GM12878 (cell line): ENCODE results near the gene RAB30. TPM values are rescaled to one million over a fixed set of nuclear protein-coding genes. Genes with fewer than 3 reads are reported as not detected.
A peak's percentile ranks its signal among the peaks of the same experiment; 100 is the strongest.

ENCODE experiments used
- BMI1 ChIP-seq: fragments of 450-650 bp; IDR thresholded peaks from 2 replicates; pipeline ENCODE4 v1.6.1; 2016; ENCODE audit warnings: mild to moderate bottlenecking, moderate library complexity, borderline replicate concordance
- CBX5 ChIP-seq: sonication (generic); IDR thresholded peaks from 2 replicates; pipeline ENCODE4 v1.6.1; 2016; ENCODE audit warnings: low read depth, moderate library complexity, mild to moderate bottlenecking, inconsistent platforms
- DPF2 ChIP-seq: fragments of 450-650 bp; IDR thresholded peaks from 2 replicates; pipeline ENCODE4 v1.6.1; 2017; ENCODE audit warnings: mild to moderate bottlenecking
- GABPA ChIP-seq: IDR thresholded peaks from 2 replicates; pipeline ENCODE4 v1.6.1; 2014; ENCODE audit warnings: antibody characterized with exemption, low read depth, mild to moderate bottlenecking, inconsistent platforms
- IKZF1 ChIP-seq: fragments of 450-650 bp; conservative IDR thresholded peaks from 2 replicates; pipeline ENCODE4 v1.6.1; 2017; ENCODE audit warnings: antibody characterized with exemption, mild to moderate bottlenecking
- IKZF2 ChIP-seq, 2 experiments: fragments of 450-650 bp; IDR thresholded peaks; 2 replicates each; pipeline ENCODE4 v1.6.1; 2017; ENCODE audit warnings: mild to moderate bottlenecking in 2 of 2, moderate library complexity in 2 of 2
- KLF5 ChIP-seq: fragments of 450-650 bp; IDR thresholded peaks from 2 replicates; pipeline ENCODE4 v1.6.1; 2014; ENCODE audit warnings: mild to moderate bottlenecking; ENCODE audit not compliant: partially characterized antibody
- LARP7 ChIP-seq: fragments of 450-650 bp; IDR thresholded peaks from 2 replicates; pipeline ENCODE4 v1.6.1; 2017; ENCODE audit warnings: mild to moderate bottlenecking
- MTA2 ChIP-seq: fragments of 450-650 bp; IDR thresholded peaks from 2 replicates; pipeline ENCODE4 v1.6.1; 2016; ENCODE audit warnings: low read depth, mild to moderate bottlenecking, moderate library complexity
- NBN ChIP-seq: fragments of 450-650 bp; IDR thresholded peaks from 2 replicates; pipeline ENCODE4 v1.6.1; 2016
- PML ChIP-seq: IDR thresholded peaks from 2 replicates; pipeline ENCODE4 v1.6.1; 2012; ENCODE audit warnings: low read length, inconsistent platforms
- POU2F2 ChIP-seq: IDR thresholded peaks from 3 replicates; pipeline ENCODE4 v1.6.1; 2011; ENCODE audit warnings: low read depth, mild to moderate bottlenecking, low read length, borderline replicate concordance
- RAD51 ChIP-seq: fragments of 450-650 bp; IDR thresholded peaks from 2 replicates; pipeline ENCODE4 v1.6.1; 2016; ENCODE audit warnings: moderate library complexity, mild to moderate bottlenecking, inconsistent platforms
- RUNX3 ChIP-seq: IDR thresholded peaks from 2 replicates; pipeline ENCODE4 v1.6.1; 2012; ENCODE audit warnings: low read length, inconsistent platforms
- SP1 ChIP-seq: IDR thresholded peaks from one replicate; pipeline ENCODE4 v1.6.1; 2011; ENCODE audit warnings: low read depth, low read length
- TBL1XR1 ChIP-seq: IDR thresholded peaks from 2 replicates; pipeline ENCODE4 v1.6.1; 2012; ENCODE audit warnings: low read depth, low read length, improper control_type of control experiment
- TCF12 ChIP-seq: IDR thresholded peaks from 2 replicates; pipeline ENCODE4 v1.6.1; 2011; ENCODE audit warnings: low read depth, mild to moderate bottlenecking, low read length
- polyA plus RNA-seq, 11 experiments: library from polyadenylated mRNA; depleted of rRNA in 4 of 11; unstranded in 6 of 11; stranded (reverse) in 5 of 11; fragments of >200 nt; fragmentation: Nextera tagmentation in 4 of 11; fragmentation: Illumina TruSeq in 1 of 11; extraction: Ambion mirVana in 4 of 11; extraction: Trizol in 1 of 11; gene quantifications; 1 replicate in 1 of 11; 2 replicates in 10 of 11; pipeline versions ENCODE4 v1.2.1 to v1.2.3, GENCODE V29; 2011 to 2016; ENCODE audit warnings: inconsistent platforms in 2 of 11, missing spikeins in 2 of 11, low read depth in 1 of 11
- total RNA-seq, 4 experiments: library from RNA; depleted of rRNA in 3 of 4; stranded (reverse); fragments of >200 nt in 3 of 4; fragmentation: Illumina TruSeq in 1 of 4; extraction: Trizol in 1 of 4; gene quantifications; 2 replicates each; pipeline versions ENCODE4 v1.2.1 to v1.2.3, GENCODE V29; 2013 to 2021
- TF ChIP-seq, protein P1 (sequence below): fragments of 450-650 bp; IDR thresholded peaks from 2 replicates; pipeline ENCODE4 v1.6.1; 2017; ENCODE audit warnings: mild to moderate bottlenecking, moderate library complexity
- TF ChIP-seq, protein P2 (sequence below): fragments of 450-650 bp; IDR thresholded peaks from 2 replicates; pipeline ENCODE4 v1.6.1; 2017; ENCODE audit warnings: mild to moderate bottlenecking, low read depth, inconsistent platforms; ENCODE audit not compliant: poor library complexity, severe bottlenecking
- TF ChIP-seq, protein P3 (sequence below): IDR thresholded peaks from 2 replicates; pipeline ENCODE4 v1.6.1; 2011; ENCODE audit warnings: low read depth, mild to moderate bottlenecking, low read length, moderate library complexity, borderline replicate concordance; ENCODE audit errors: extremely low read depth

Gene RAB30
- total and polyA plus RNA-seq, 10 of the 15 experiments (the other 5 are each of a cell fraction or from before 2014, with no cell fraction given) = 9.8 to 26.7 (median 19.2) TPM

DNA sequence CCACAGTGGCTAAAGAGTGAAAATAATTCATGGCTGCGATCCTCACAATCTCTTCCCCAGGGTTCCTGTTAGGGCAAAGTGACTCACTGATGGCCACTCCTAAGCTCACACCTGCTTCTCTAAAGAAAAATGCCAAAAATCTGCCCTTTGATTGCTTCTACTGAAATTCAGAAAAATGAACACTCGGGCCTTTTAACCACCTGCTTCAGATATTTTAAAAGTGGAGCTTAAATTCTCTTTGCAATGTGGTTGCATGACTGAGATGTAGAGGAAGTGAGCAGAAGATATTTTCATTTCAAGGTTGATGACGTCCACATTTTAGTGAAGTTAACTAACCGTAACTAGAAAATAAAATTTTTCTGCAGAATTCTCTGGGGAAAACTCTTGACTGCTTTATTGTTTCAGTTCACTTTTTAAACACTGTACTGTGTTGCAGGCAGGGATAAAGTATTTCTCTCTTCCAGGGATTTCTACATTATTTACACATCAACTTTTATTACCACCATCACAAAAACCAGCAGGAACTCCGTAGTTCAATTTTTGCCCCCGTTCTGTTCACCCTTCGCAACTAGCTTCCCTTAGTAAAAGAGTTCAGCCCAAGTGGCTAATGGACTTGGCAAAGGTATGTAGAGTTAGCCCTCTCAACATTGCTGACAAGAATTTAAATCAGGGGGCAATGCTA lies 8.5 kb downstream of the RAB30 start (continued):
- TF ChIP-seq, protein P1, sequence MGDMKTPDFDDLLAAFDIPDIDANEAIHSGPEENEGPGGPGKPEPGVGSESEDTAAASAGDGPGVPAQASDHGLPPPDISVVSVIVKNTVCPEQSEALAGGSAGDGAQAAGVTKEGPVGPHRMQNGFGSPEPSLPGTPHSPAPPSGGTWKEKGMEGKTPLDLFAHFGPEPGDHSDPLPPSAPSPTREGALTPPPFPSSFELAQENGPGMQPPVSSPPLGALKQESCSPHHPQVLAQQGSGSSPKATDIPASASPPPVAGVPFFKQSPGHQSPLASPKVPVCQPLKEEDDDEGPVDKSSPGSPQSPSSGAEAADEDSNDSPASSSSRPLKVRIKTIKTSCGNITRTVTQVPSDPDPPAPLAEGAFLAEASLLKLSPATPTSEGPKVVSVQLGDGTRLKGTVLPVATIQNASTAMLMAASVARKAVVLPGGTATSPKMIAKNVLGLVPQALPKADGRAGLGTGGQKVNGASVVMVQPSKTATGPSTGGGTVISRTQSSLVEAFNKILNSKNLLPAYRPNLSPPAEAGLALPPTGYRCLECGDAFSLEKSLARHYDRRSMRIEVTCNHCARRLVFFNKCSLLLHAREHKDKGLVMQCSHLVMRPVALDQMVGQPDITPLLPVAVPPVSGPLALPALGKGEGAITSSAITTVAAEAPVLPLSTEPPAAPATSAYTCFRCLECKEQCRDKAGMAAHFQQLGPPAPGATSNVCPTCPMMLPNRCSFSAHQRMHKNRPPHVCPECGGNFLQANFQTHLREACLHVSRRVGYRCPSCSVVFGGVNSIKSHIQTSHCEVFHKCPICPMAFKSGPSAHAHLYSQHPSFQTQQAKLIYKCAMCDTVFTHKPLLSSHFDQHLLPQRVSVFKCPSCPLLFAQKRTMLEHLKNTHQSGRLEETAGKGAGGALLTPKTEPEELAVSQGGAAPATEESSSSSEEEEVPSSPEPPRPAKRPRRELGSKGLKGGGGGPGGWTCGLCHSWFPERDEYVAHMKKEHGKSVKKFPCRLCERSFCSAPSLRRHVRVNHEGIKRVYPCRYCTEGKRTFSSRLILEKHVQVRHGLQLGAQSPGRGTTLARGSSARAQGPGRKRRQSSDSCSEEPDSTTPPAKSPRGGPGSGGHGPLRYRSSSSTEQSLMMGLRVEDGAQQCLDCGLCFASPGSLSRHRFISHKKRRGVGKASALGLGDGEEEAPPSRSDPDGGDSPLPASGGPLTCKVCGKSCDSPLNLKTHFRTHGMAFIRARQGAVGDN = peak; percentile 39; the same call in 1 of the 2 replicates
- TF ChIP-seq LARP7 (no peak), IKZF2 (IDR thresholded peaks at IDR 0.05) (peak; percentile 81 to 91; a peak in 3 of 4 replicates), TCF12 (0 out of 2 replicates have a peak, but pooled peaks have one; percentile 32), TBL1XR1 (peak; percentile 67; the same call in 1 of the 2 replicates), RUNX3 (peak; percentile 93), BMI1 (peak; percentile 81), POU2F2 (0 out of 3 replicates have a peak, but pooled peaks have one; percentile 31), SP1 (peak; percentile 27), IKZF1 (peak; percentile 84), KLF5 (peak; percentile 70), RAD51 (peak; percentile 56), MTA2 (peak; percentile 95), NBN (peak; percentile 83), GABPA (peak; percentile 45; the same call in 1 of the 2 replicates), PML (peak; percentile 85), DPF2 (peak; percentile 82), CBX5 (peak; percentile 64; the same call in 1 of the 2 replicates)
- TF ChIP-seq, protein P2, sequence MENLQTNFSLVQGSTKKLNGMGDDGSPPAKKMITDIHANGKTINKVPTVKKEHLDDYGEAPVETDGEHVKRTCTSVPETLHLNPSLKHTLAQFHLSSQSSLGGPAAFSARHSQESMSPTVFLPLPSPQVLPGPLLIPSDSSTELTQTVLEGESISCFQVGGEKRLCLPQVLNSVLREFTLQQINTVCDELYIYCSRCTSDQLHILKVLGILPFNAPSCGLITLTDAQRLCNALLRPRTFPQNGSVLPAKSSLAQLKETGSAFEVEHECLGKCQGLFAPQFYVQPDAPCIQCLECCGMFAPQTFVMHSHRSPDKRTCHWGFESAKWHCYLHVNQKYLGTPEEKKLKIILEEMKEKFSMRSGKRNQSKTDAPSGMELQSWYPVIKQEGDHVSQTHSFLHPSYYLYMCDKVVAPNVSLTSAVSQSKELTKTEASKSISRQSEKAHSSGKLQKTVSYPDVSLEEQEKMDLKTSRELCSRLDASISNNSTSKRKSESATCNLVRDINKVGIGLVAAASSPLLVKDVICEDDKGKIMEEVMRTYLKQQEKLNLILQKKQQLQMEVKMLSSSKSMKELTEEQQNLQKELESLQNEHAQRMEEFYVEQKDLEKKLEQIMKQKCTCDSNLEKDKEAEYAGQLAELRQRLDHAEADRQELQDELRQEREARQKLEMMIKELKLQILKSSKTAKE = peak; percentile 92
- TF ChIP-seq, protein P3, sequence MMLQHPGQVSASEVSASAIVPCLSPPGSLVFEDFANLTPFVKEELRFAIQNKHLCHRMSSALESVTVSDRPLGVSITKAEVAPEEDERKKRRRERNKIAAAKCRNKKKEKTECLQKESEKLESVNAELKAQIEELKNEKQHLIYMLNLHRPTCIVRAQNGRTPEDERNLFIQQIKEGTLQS = no peak
